ENCODE data around the gene C1QB.

C1QB gene

DNA sequence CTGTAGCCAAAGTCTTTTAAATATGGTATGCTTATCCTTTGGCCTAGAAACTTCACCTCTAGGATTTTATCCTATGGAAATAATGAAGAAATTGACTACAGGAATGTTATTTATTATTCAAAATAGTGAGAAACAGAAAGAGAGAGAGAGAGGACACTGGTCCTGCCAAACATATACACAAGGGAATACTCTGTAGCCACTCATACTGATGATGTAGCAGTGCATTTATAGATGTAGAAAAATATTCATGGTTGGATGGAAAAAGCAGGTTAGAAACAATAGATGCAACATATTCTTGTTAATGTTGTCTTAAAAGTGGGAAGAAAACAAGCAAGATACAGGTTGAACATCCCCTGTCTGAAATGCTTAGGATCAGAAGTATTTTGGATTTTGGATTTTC, 35.4 kb downstream of the C1QB start:
- H3K27ac ChIP-seq (ENCODE audit: low read depth, low read length) = no peak overlapping the region
- H3K9ac ChIP-seq (ENCODE audit: low read length in 5 of 5) = no peak overlapping the region
- H3K4me1 ChIP-seq (ENCODE audit: control insufficient read depth in 5 of 5, insufficient read depth in 5 of 5, low read length in 5 of 5) = no peaks in the 10 kb centered on the region
- H3K9me3 ChIP-seq (ENCODE audit: control insufficient read depth in 5 of 5, low read length in 5 of 5) = no peaks in the 10 kb centered on the region
- H3K36me3 ChIP-seq (ENCODE audit: control insufficient read depth in 5 of 5, insufficient read depth in 5 of 5, low read length in 5 of 5) = no peaks in the 10 kb centered on the region
- no peak overlapping the region for H3K4me3 ChIP-seq (ENCODE audit: low read depth in 1 of 5, low read length in 5 of 5)
- H3K27me3 ChIP-seq (ENCODE audit: control insufficient read depth in 5 of 5, insufficient read depth in 4 of 5, low read length in 5 of 5) = peaks cover 13 to 24% (median 18%) of the 10 kb centered on the region in 5 donors

DNA sequence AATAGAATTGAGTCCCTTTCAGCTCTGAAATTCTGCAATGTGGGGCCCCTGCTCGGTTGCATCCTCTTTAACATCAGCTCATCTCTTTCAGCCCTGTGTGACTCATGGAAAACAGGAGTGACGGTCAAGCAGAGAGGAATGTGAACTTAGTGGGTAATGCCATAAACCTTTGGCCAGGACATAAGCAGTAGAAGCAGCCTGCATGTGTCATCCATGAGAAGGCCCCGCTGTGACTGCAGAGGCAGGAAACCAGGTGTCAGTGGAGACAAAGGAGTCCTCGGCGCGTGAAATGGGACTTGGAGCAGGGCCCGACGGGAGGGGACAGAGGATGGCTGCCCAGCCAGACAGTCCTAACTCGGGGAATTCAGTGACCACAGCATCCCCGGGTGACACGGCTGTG, 36.5 kb downstream of the C1QB start:
- Histone ChIP-seq H3K27ac (ENCODE audit: low read depth, low read length) (no peak overlapping the region), H3K9ac (ENCODE audit: low read length in 5 of 5) (no peak overlapping the region), H3K9me3 (ENCODE audit: control insufficient read depth in 5 of 5, low read length in 5 of 5) (no peaks in the 10 kb centered on the region), H3K4me3 (ENCODE audit: low read depth in 1 of 5, low read length in 5 of 5) (no peak overlapping the region), H3K4me1 (ENCODE audit: control insufficient read depth in 5 of 5, insufficient read depth in 5 of 5, low read length in 5 of 5) (no peaks in the 10 kb centered on the region), H3K27me3 (ENCODE audit: control insufficient read depth in 5 of 5, insufficient read depth in 4 of 5, low read length in 5 of 5) (peaks cover 11 to 24% (median 16%) of the 10 kb centered on the region in 5 donors), H3K36me3 (ENCODE audit: control insufficient read depth in 5 of 5, insufficient read depth in 5 of 5, low read length in 5 of 5) (no peaks in the 10 kb centered on the region)

DNA sequence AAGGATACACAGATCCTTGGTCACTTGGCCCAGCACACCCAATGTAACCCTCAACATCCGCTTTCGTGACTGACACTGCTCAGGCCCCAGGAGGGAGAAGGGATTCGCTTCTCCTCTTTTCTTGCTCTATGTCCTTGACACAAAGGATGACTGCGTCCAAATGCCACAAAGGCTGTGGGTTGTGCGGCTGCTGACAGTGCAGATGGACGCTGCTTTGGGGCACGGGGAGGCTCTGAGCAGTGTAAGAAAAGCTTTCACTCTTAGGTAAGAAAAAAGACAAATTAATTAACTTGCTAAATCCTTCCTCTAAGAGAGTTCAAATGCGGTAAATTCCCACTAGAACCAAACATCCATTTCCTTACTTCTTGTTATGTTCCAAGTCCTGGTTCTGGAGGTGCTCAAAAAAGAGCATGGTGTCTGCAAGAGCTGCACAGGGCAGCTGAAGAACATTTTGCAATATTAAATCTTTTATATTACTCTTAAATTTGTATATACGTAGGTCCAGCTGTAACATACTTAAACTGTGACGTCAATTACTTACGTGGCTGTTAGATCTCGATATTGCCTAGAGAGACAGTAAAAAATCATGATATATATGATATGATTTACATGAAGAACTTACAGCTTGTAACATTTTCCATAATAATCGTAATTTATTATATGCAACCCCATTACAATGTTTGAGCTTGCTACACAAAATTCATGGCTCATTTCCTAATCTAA, 38.2 kb downstream of the C1QB start:
- Histone ChIP-seq H3K27ac (ENCODE audit: low read depth, low read length) (no peak overlapping the region), H3K9me3 (ENCODE audit: control insufficient read depth in 5 of 5, low read length in 5 of 5) (no peaks in the 10 kb centered on the region), H3K36me3 (ENCODE audit: control insufficient read depth in 5 of 5, insufficient read depth in 5 of 5, low read length in 5 of 5) (no peaks in the 10 kb centered on the region), H3K27me3 (ENCODE audit: control insufficient read depth in 5 of 5, insufficient read depth in 4 of 5, low read length in 5 of 5) (peaks cover 0 to 11% (median 4%) of the 10 kb centered on the region in 5 donors), H3K4me1 (ENCODE audit: control insufficient read depth in 5 of 5, insufficient read depth in 5 of 5, low read length in 5 of 5) (no peaks in the 10 kb centered on the region), H3K4me3 (ENCODE audit: low read depth in 1 of 5, low read length in 5 of 5) (no peak overlapping the region), H3K9ac (ENCODE audit: low read length in 5 of 5) (no peak overlapping the region)

DNA sequence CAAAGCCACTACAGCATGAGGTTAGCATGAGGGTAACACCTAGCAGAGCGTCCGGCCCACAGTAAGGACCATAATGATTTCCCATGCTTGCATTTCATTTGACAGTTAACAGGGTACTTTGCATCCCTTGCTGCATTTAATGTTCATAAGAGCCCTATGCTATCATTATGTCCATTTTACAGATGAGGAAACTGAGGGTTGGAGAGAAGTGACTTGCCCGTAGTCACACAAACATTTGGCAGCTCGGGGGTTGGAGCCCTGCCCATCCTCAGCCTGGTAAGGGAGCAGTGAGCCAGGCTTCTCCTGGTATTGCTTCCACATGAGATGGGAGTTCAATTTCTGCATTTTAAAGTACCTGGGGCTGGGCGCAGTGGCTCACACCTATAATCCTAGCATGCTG, 41.1 kb downstream of the C1QB start:
- Histone ChIP-seq H3K27ac (ENCODE audit: low read depth, low read length) (no peak overlapping the region), H3K4me3 (ENCODE audit: low read depth in 1 of 5, low read length in 5 of 5) (no peak overlapping the region), H3K4me1 (ENCODE audit: control insufficient read depth in 5 of 5, insufficient read depth in 5 of 5, low read length in 5 of 5) (no peaks in the 10 kb centered on the region), H3K27me3 (ENCODE audit: control insufficient read depth in 5 of 5, insufficient read depth in 4 of 5, low read length in 5 of 5) (peaks cover 0 to 2% (median 0%) of the 10 kb centered on the region in 5 donors), H3K36me3 (ENCODE audit: control insufficient read depth in 5 of 5, insufficient read depth in 5 of 5, low read length in 5 of 5) (no peaks in the 10 kb centered on the region), H3K9ac (ENCODE audit: low read length in 5 of 5) (no peak overlapping the region), H3K9me3 (ENCODE audit: control insufficient read depth in 5 of 5, low read length in 5 of 5) (no peaks in the 10 kb centered on the region)

DNA sequence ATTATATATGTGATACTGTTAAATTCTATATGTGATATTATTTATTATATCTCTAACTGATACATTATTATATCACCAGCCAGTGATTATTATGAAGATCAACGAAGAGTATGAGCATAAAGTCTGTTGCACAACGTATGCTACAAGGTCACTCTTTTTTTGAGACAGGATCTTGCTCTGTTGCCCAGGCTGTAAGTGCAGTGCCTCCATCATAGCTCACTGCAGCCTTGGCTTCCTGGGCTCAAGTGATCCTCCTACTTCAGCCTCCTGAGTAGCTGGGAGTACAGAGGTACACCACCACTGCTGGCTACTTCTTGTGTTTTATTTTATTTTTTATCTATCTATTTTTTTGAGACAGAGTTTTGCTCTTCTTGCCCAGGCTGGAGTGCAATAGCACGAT, 43.6 kb downstream of the C1QB start:
- H3K27ac ChIP-seq (ENCODE audit: low read depth, low read length) = no peak overlapping the region
- H3K4me3 ChIP-seq (ENCODE audit: low read depth in 1 of 5, low read length in 5 of 5) = no peak overlapping the region
- H3K9ac ChIP-seq (ENCODE audit: low read length in 5 of 5) = no peak overlapping the region
- peaks cover 0 to 2% (median 0%) of the 10 kb centered on the region in 5 donors for H3K27me3 ChIP-seq (ENCODE audit: control insufficient read depth in 5 of 5, insufficient read depth in 4 of 5, low read length in 5 of 5)
- no peaks in the 10 kb centered on the region for H3K4me1 ChIP-seq (ENCODE audit: control insufficient read depth in 5 of 5, insufficient read depth in 5 of 5, low read length in 5 of 5)
- H3K36me3 ChIP-seq (ENCODE audit: control insufficient read depth in 5 of 5, insufficient read depth in 5 of 5, low read length in 5 of 5) = no peaks in the 10 kb centered on the region
- H3K9me3 ChIP-seq (ENCODE audit: control insufficient read depth in 5 of 5, low read length in 5 of 5) = no peaks in the 10 kb centered on the region

DNA sequence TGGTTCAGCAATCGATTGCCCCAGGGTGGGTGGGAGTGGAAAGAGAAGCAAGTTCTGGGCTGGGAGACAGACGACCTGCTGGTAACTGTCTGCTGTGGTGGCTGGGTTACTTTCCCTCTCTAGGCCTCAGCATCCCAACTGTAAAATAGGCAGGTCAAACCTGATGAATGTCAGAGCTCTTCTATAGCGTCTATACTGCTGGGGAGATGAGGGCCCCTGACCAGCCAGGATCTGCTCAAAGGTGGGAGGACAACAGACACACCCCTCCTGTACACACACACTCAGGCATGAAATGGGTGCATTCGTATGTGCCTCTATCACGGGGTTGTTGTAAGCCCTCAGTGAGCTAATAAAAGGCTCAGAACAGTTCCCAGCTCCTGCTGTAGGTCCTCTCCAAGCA, 44.9 kb downstream of the C1QB start:
- H3K27me3 ChIP-seq (ENCODE audit: control insufficient read depth in 5 of 5, insufficient read depth in 4 of 5, low read length in 5 of 5) = peaks cover 0 to 2% (median 0%) of the 10 kb centered on the region in 5 donors
- no peaks in the 10 kb centered on the region for H3K9me3 ChIP-seq (ENCODE audit: control insufficient read depth in 5 of 5, low read length in 5 of 5)
- no peaks in the 10 kb centered on the region for H3K36me3 ChIP-seq (ENCODE audit: control insufficient read depth in 5 of 5, insufficient read depth in 5 of 5, low read length in 5 of 5)
- H3K9ac ChIP-seq (ENCODE audit: low read length in 5 of 5) = no peak overlapping the region
- no peak overlapping the region for H3K4me3 ChIP-seq (ENCODE audit: low read depth in 1 of 5, low read length in 5 of 5)
- no peak overlapping the region for H3K27ac ChIP-seq (ENCODE audit: low read depth, low read length)
- peaks cover 0 to 4% (median 0%) of the 10 kb centered on the region in 5 donors for H3K4me1 ChIP-seq (ENCODE audit: control insufficient read depth in 5 of 5, insufficient read depth in 5 of 5, low read length in 5 of 5)

DNA sequence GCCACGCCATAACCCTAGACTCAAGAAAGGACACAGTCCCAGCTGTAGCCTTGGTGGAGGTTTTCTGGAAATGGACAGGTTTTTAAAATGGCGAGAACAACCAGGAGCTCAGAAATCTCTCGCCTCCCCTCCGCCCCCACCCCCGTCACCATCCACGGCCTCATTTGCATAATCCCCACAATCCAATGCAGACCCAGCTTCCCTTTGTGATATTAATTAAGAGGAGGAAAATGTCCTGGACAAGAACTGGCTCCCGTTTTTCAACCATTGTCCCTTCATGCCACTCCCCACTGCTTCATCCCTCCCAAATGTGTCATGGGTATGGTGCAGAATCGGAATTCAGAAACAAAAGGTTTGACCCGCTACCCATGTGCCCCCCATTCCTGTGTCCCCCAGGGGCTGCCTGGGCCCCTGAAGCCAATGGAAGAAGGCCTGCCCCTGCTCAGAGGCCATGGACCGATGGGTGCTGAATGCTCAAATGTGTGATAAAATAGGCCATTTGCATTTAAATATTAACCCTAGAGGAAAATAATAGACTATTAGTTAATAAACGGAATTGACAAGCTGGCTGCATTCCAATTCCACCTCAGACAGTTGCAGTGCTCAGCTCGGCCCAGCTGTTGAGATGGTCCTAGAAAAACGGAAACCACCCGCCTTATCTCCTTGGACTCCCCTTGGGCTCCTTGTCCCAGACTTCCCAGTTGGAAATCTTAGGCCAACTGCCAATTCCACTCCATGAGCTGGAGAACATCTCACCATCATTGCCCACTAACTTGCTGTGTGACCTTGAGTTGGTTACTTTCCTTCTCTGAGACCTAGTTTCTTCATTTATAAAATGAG, 46.9 kb downstream of the C1QB start:
- Histone ChIP-seq H3K36me3 (ENCODE audit: control insufficient read depth in 5 of 5, insufficient read depth in 5 of 5, low read length in 5 of 5) (no peaks in the 10 kb centered on the region), H3K27me3 (ENCODE audit: control insufficient read depth in 5 of 5, insufficient read depth in 4 of 5, low read length in 5 of 5) (no peaks in the 10 kb centered on the region), H3K27ac (ENCODE audit: low read depth, low read length) (no peak overlapping the region), H3K4me3 (ENCODE audit: low read depth in 1 of 5, low read length in 5 of 5) (no peak overlapping the region), H3K9ac (ENCODE audit: low read length in 5 of 5) (no peak overlapping the region), H3K4me1 (ENCODE audit: control insufficient read depth in 5 of 5, insufficient read depth in 5 of 5, low read length in 5 of 5) (peaks cover 0 to 4% (median 0%) of the 10 kb centered on the region in 5 donors), H3K9me3 (ENCODE audit: control insufficient read depth in 5 of 5, low read length in 5 of 5) (no peaks in the 10 kb centered on the region)

DNA sequence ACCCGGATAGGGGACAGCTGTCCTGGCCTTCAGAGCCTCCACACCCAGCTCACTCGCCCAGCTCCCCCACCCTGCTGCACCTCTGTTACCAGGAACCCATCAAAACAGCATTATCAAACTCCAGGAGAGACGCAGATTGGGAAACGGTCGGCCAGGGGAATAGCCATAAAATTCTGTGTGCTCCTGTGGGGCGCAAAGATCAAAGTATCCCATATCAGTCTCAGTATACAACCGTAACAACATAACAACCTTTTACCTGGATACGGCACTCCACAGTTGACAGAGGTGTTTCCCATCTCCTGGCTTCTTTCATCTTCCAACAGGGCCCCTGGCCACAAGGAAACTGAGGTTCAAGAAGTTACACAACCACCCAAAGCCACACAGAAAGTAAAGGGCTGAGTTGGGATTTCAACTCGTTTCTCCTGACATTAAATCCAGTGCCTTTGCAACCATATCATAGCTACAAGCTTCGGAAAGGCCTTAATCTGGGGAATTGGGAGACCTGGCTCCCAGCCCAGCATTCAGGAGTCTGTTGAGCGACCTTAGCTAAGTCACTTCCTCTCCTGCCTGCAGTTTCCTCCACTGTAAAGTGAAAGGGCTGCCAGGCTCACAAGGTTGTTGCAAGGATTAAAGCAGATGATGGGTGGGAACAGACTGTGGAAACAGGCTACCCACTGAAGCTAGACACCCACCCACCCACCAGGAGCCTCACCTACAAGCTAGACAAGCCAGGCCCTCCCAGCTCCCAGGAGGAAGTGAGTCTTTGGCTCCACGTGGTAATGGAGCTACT, 49.5 kb downstream of the C1QB start:
- H3K9me3 ChIP-seq (ENCODE audit: control insufficient read depth in 5 of 5, low read length in 5 of 5) = no peaks in the 10 kb centered on the region
- H3K4me3 ChIP-seq (ENCODE audit: low read depth in 1 of 5, low read length in 5 of 5) = no peak overlapping the region
- no peaks in the 10 kb centered on the region for H3K36me3 ChIP-seq (ENCODE audit: control insufficient read depth in 5 of 5, insufficient read depth in 5 of 5, low read length in 5 of 5)
- no peak overlapping the region for H3K27ac ChIP-seq (ENCODE audit: low read depth, low read length)
- H3K9ac ChIP-seq (ENCODE audit: low read length in 5 of 5) = no peak overlapping the region
- H3K4me1 ChIP-seq (ENCODE audit: control insufficient read depth in 5 of 5, insufficient read depth in 5 of 5, low read length in 5 of 5) = peaks cover 0 to 4% (median 0%) of the 10 kb centered on the region in 5 donors
- no peaks in the 10 kb centered on the region for H3K27me3 ChIP-seq (ENCODE audit: control insufficient read depth in 5 of 5, insufficient read depth in 4 of 5, low read length in 5 of 5)

DNA sequence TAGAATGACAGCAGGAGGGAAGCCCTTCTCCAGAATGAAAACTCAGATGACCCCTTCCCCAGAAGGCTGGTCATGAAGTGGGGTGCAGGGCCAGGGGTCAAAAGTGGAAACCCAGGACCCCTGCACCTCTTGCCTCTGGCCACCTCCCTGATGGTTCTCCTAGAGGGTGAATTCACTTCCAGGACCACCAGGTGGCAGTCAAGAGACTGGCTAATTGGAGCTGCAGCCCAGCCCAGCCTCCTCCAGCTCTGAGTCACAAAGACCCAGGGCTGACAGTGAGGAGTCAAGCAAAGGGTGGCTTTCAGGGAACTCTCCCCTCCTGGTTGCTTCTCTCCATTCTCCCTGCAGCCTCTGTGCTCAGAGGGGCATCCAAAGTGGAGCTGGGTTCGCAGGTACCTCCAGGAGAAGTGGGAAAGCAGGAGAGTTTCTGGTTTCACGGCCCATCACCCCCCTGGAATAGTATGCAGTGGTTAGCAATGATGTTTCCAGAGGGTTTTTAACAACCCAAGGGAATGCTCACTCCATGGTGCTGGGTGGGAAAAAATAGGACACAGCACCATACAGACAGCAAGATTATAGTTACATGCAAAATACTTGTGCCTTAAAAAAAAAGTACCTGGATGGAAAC, 51.5 kb downstream of the C1QB start:
- Histone ChIP-seq H3K27me3 (ENCODE audit: control insufficient read depth in 5 of 5, insufficient read depth in 4 of 5, low read length in 5 of 5) (peaks cover 0 to 3% (median 0%) of the 10 kb centered on the region in 5 donors), H3K4me3 (ENCODE audit: low read depth in 1 of 5, low read length in 5 of 5) (no peak overlapping the region), H3K9ac (ENCODE audit: low read length in 5 of 5) (no peak overlapping the region), H3K27ac (ENCODE audit: low read depth, low read length) (no peak overlapping the region), H3K9me3 (ENCODE audit: control insufficient read depth in 5 of 5, low read length in 5 of 5) (no peaks in the 10 kb centered on the region), H3K4me1 (ENCODE audit: control insufficient read depth in 5 of 5, insufficient read depth in 5 of 5, low read length in 5 of 5) (peaks cover 0 to 12% (median 6%) of the 10 kb centered on the region in 5 donors), H3K36me3 (ENCODE audit: control insufficient read depth in 5 of 5, insufficient read depth in 5 of 5, low read length in 5 of 5) (no peaks in the 10 kb centered on the region)
